Measurements from ENCODE around the gene PCDH8.

- TF ChIP-seq CTCF (IDR thresholded peaks at IDR 0.05) (no peak), POLR2A (IDR thresholded peaks at IDR 0.05) (no peak)
Observed at GRCh38 chr13:52884429-52885010, 36.1 kb upstream of the PCDH8 start.

All from right lobe of liver (tissue), 4 donors.